Naive thymus-derived CD4-positive, alpha-beta T cell (primary cell): ENCODE measurements around the gene CRISP1. TPM values are rescaled to one million over a fixed set of nuclear protein-coding genes. Genes with fewer than 3 reads are reported as not detected.

Experiments used
- ATAC-seq: fragments of 150-1000 bp; cut with Tn5 transposase; 2 replicates; pipeline ENCODE4 v1.10.0; 2021; ENCODE audit warnings: mild to moderate bottlenecking, moderate library complexity
- CTCF ChIA-PET: fragments of 350-600 bp; sonication (Branson Sonifier 250); formaldehyde crosslinking; loops from one replicate; lab custom pipeline; 2021; ENCODE audit warnings: antibody characterized with exemption; lab: Charles Lee
- POLR2A ChIA-PET: fragments of 350-600 bp; sonication (Branson Sonifier 250); formaldehyde crosslinking; loops from one replicate; lab custom pipeline; 2021; ENCODE audit warnings: antibody characterized with exemption, inconsistent platforms; lab: Charles Lee
- DNase-seq, 9 donors: peaks; one replicate each; pipeline versions ENCODE4 v3.0.0 to v3.0.0-alpha.2; 2020 to 2022; ENCODE audit warnings: mixed read lengths in 1 of 9
- H3K27ac ChIP-seq: one replicate; pipeline ENCODE4 v1.7.0; 2013; ENCODE audit warnings: mild to moderate bottlenecking, low read depth, low read length, moderate library complexity
- H3K27me3 ChIP-seq, 2 donors: one replicate each; pipeline ENCODE4 v1.7.0; 2013; ENCODE audit warnings: low read length in 2 of 2, mild to moderate bottlenecking in 2 of 2, moderate library complexity in 2 of 2; ENCODE audit not compliant: control insufficient read depth in 2 of 2, insufficient read depth in 2 of 2
- H3K36me3 ChIP-seq, 3 experiments: 1 replicate in 2 of 3; 2 replicates in 1 of 3; pipeline ENCODE4 v1.7.0; 2013; ENCODE audit warnings: low read length in 3 of 3, mild to moderate bottlenecking in 3 of 3, moderate library complexity in 1 of 3; ENCODE audit not compliant: insufficient read depth in 3 of 3, control insufficient read depth in 2 of 3
- H3K4me1 ChIP-seq, 2 donors: one replicate each; pipeline ENCODE4 v1.7.0; 2013; ENCODE audit warnings: low read length in 2 of 2, mild to moderate bottlenecking in 2 of 2, moderate library complexity in 1 of 2; ENCODE audit not compliant: control insufficient read depth in 2 of 2, insufficient read depth in 2 of 2
- H3K4me3 ChIP-seq: 2 replicates; pipeline ENCODE4 v1.7.0; 2013; ENCODE audit warnings: mild to moderate bottlenecking, low read length
- H3K9me3 ChIP-seq, 3 experiments: 1 replicate in 2 of 3; 2 replicates in 1 of 3; pipeline ENCODE4 v1.7.0; 2013; ENCODE audit warnings: low read length in 3 of 3; ENCODE audit not compliant: control insufficient read depth in 2 of 3
- H3K27ac Mint-ChIP-seq, 9 donors: one replicate each; pipeline ENCODE4 v1.8.0; 2020 to 2022; ENCODE audit warnings: mixed read lengths in 9 of 9, mild to moderate bottlenecking in 8 of 9, moderate library complexity in 5 of 9, inconsistent platforms in 2 of 9
- H3K27me3 Mint-ChIP-seq, 5 donors: one replicate each; pipeline ENCODE4 v1.8.0; 2021 to 2022; ENCODE audit warnings: mixed read lengths in 5 of 5, mild to moderate bottlenecking in 1 of 5
- H3K36me3 Mint-ChIP-seq, 5 donors: one replicate each; pipeline ENCODE4 v1.8.0; 2020 to 2022; ENCODE audit warnings: mixed read lengths in 5 of 5, mild to moderate bottlenecking in 3 of 5, inconsistent platforms in 1 of 5
- H3K4me1 Mint-ChIP-seq, 7 donors: one replicate each; pipeline ENCODE4 v1.8.0; 2020 to 2022; ENCODE audit warnings: mixed read lengths in 7 of 7, mild to moderate bottlenecking in 3 of 7, inconsistent platforms in 1 of 7
- H3K4me3 Mint-ChIP-seq, 10 donors: one replicate each; pipeline ENCODE4 v1.8.0; 2020 to 2022; ENCODE audit warnings: mild to moderate bottlenecking in 10 of 10, mixed read lengths in 10 of 10, moderate library complexity in 6 of 10, inconsistent platforms in 2 of 10
- H3K9me3 Mint-ChIP-seq, 11 donors: one replicate each; pipeline ENCODE4 v1.8.0; 2020 to 2022; ENCODE audit warnings: mixed read lengths in 11 of 11, mild to moderate bottlenecking in 4 of 11, inconsistent platforms in 1 of 11, moderate library complexity in 1 of 11
- intact Hi-C, 2 donors: fragments of 100-400 bp; cut with micrococcal nuclease; formaldehyde crosslinking; loops; one replicate each; pipeline ENCODE4 v1.15.1; 2023
- polyA plus RNA-seq, 2 donors: library from polyadenylated mRNA; unstranded; fragments of 300-500 nt; fragmentation: Illumina TruSeq; gene quantifications; one replicate each; pipeline ENCODE4 v1.2.3, GENCODE V29; 2021
- total RNA-seq, 6 experiments: library from RNA in 5 of 6; stranded (reverse) in 5 of 6; gene quantifications; 1 replicate in 5 of 6; 2 replicates in 1 of 6; pipeline ENCODE4 v1.2.3 and lab custom pipeline; 2021 to 2026

The CRISP1 gene
- total and polyA plus RNA-seq, 7 experiments from 2014 or later = not detected

DNA sequence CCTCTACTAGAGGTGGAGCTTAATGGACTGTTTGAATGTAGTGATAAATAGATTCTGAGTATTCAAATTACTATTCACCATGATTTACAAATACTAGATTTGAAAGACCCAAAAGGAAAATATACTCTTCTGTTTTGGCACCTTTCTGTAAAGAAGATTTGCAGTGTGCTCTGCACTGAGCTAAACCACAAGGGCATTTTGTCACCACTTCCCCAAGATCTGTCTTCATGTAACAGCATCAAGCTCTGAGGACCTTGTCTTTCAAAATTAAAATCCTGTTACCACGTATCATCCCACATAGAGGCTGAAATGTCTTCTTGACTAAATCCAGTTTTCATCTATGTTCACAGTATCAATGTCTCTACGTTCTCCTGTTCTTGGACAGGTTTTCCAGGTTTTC, 76.0 kb downstream of the CRISP1 start:
- Mint-ChIP-seq H3K4me1 (peaks cover 0 to 1% (median 0%) of the 10 kb centered on the region in 7 donors), H3K4me3 (no peak overlapping the region), H3K27ac (no peak overlapping the region), H3K9me3 (peaks cover 0 to 10% (median 2%) of the 10 kb centered on the region in 11 donors), H3K27me3 (no peaks in the 10 kb centered on the region), H3K36me3 (no peaks in the 10 kb centered on the region)
- Histone ChIP-seq H3K36me3 (no peaks in the 10 kb centered on the region), H3K27ac (no peak overlapping the region), H3K9me3 (no peaks in the 10 kb centered on the region), H3K4me1 (no peaks in the 10 kb centered on the region), H3K27me3 (no peaks in the 10 kb centered on the region), H3K4me3 (no peak overlapping the region)
- DNase-seq = no peak
- CTCF ChIA-PET = no interaction called here
- POLR2A ChIA-PET = no interaction called here
- no peak for ATAC-seq
- intact Hi-C loops = no loop called here

- Mint-ChIP-seq H3K4me1 (peaks cover 0 to 1% (median 0%) of the 10 kb centered on the region in 7 donors), H3K9me3 (peaks cover 0 to 10% (median 0%) of the 10 kb centered on the region in 11 donors), H3K36me3 (no peaks in the 10 kb centered on the region), H3K27ac (no peak within 1 kb of the TSS), H3K27me3 (no peaks in the 10 kb centered on the region), H3K4me3 (no peak within 1 kb of the TSS)
- Histone ChIP-seq H3K27ac (no peak within 1 kb of the TSS), H3K27me3 (no peaks in the 10 kb centered on the region), H3K4me3 (no peak within 1 kb of the TSS), H3K4me1 (no peaks in the 10 kb centered on the region), H3K9me3 (no peaks in the 10 kb centered on the region), H3K36me3 (no peaks in the 10 kb centered on the region)
- intact Hi-C loops = no loop called here
- ChIA-PET POLR2A (no interaction called here), CTCF (no interaction called here)
- no peak for DNase-seq
- no peak for ATAC-seq
Measured at GRCh38 chr6:49787176-49787575, 79.2 kb downstream of the CRISP1 start, which contains the start of gene PGK2. Gene PGK2 (minus strand): TSS chr6:49787285. CDS start chr6:49787187, 98 bp downstream.

GRCh38 chr6:49784272-49784671, 82.1 kb downstream of the CRISP1 start:
- H3K4me1 ChIP-seq = no peaks in the 10 kb centered on the region
- peaks cover 0 to 1% (median 0%) of the 10 kb centered on the region in 7 donors for H3K4me1 Mint-ChIP-seq
- H3K4me3 Mint-ChIP-seq = no peak overlapping the region
- H3K27me3 Mint-ChIP-seq = no peaks in the 10 kb centered on the region
- H3K4me3 ChIP-seq = no peak overlapping the region
- no peak for DNase-seq
- intact Hi-C loops = no loop called here
- POLR2A ChIA-PET = no interaction called here
- CTCF ChIA-PET = no interaction called here
- no peaks in the 10 kb centered on the region for H3K36me3 ChIP-seq
- H3K9me3 Mint-ChIP-seq = peaks cover 0 to 10% (median 0%) of the 10 kb centered on the region in 11 donors
- no peak overlapping the region for H3K27ac ChIP-seq
- ATAC-seq = no peak
- H3K9me3 ChIP-seq = no peaks in the 10 kb centered on the region
- no peak overlapping the region for H3K27ac Mint-ChIP-seq
- no peaks in the 10 kb centered on the region for H3K36me3 Mint-ChIP-seq
- no peaks in the 10 kb centered on the region for H3K27me3 ChIP-seq

Other genes with a start within 250 kb of the CRISP1 start
- not detected for gene RHAG, start 229.7 kb downstream of the CRISP1 start, total RNA-seq
- gene RHAG, start 229.7 kb downstream of the CRISP1 start, polyA plus RNA-seq = not detected
- gene CRISP2, start 153.0 kb downstream of the CRISP1 start, total RNA-seq = not detected
- not detected for gene CRISP2, start 153.0 kb downstream of the CRISP1 start, polyA plus RNA-seq
- gene CRISP3, start 122.1 kb downstream of the CRISP1 start, total RNA-seq = not detected
- gene CRISP3, start 122.1 kb downstream of the CRISP1 start, polyA plus RNA-seq = not detected
- gene PGK2, start 79.2 kb downstream of the CRISP1 start, total RNA-seq = not detected
- gene PGK2, start 79.2 kb downstream of the CRISP1 start, polyA plus RNA-seq = not detected
- gene DEFB114, start 97.6 kb upstream of the CRISP1 start, total RNA-seq = not detected
- gene DEFB114, start 97.6 kb upstream of the CRISP1 start, polyA plus RNA-seq = not detected
- gene DEFB113, start 103.1 kb upstream of the CRISP1 start, total RNA-seq = not detected
- gene DEFB113, start 103.1 kb upstream of the CRISP1 start, polyA plus RNA-seq = not detected
- not detected for gene DEFB110, start 155.5 kb upstream of the CRISP1 start, total RNA-seq
- not detected for gene DEFB110, start 155.5 kb upstream of the CRISP1 start, polyA plus RNA-seq
- gene DEFB112, start 183.4 kb upstream of the CRISP1 start, total RNA-seq = not detected
- not detected for gene DEFB112, start 183.4 kb upstream of the CRISP1 start, polyA plus RNA-seq